AG08396 (cell line): ENCODE results near the gene TMEM98.
"Not testable (repeated sequence)": the region's sequence is repeated elsewhere in the genome, so short reads cannot be mapped to it uniquely, and the experiment has no call there.

Experiments
- DNase-seq: peaks from one replicate; pipeline ENCODE4 v3.0.0; 2012; ENCODE audit warnings: low spot score, mixed read lengths

Gene TMEM98

GRCh38 chr17:32927724-32928585 is at the start of gene TMEM98:
Gene TMEM98, plus strand, starts transcription at chr17:32928153. Its CDS starts 3,376 bp downstream, at chr17:32931529.
- peak; percentile 72 for DNase-seq

GRCh38 chr17:32878211-32878610 is 49.7 kb upstream of the TMEM98 start:
- peak; percentile 21 for DNase-seq

GRCh38 chr17:32879134-32879533 is 48.8 kb upstream of the TMEM98 start:
- DNase-seq: no peak

- DNase-seq: no peak
Measured at GRCh38 chr17:32880671-32881453, 47.1 kb upstream of the TMEM98 start.

- DNase-seq: no peak
Measured at GRCh38 chr17:32882029-32882428, 45.9 kb upstream of the TMEM98 start.

- DNase-seq: no peak
Measured at GRCh38 chr17:32882734-32883133, 45.2 kb upstream of the TMEM98 start.

GRCh38 chr17:32886951-32887350 is 41.0 kb upstream of the TMEM98 start:
- not testable (repeated sequence) for DNase-seq

- not testable (repeated sequence) for DNase-seq
Measured at GRCh38 chr17:32887410-32887809, 40.5 kb upstream of the TMEM98 start.

- DNase-seq: no peak
Measured at GRCh38 chr17:32894245-32894644, 33.7 kb upstream of the TMEM98 start.

- no peak for DNase-seq
Measured at GRCh38 chr17:32896647-32897258, 31.2 kb upstream of the TMEM98 start.

- no peak for DNase-seq
Measured at GRCh38 chr17:32899236-32900013, 28.5 kb upstream of the TMEM98 start.

- DNase-seq: no peak
Measured at GRCh38 chr17:32901743-32902142, 26.2 kb upstream of the TMEM98 start.

GRCh38 chr17:32903774-32904673 is 23.9 kb upstream of the TMEM98 start:
- DNase-seq: no peak

- DNase-seq: no peak
Measured at GRCh38 chr17:32904891-32905290, 23.1 kb upstream of the TMEM98 start.

- no peak for DNase-seq
Measured at GRCh38 chr17:32907583-32907982, 20.4 kb upstream of the TMEM98 start.

- DNase-seq: peak; percentile 79
Measured at GRCh38 chr17:32909787-32910369, 18.1 kb upstream of the TMEM98 start.

GRCh38 chr17:32910769-32911168 is 17.2 kb upstream of the TMEM98 start:
- DNase-seq: no peak

GRCh38 chr17:32912218-32912897 is 15.6 kb upstream of the TMEM98 start:
- DNase-seq: peak; percentile 89

- no peak for DNase-seq
Measured at GRCh38 chr17:32913593-32913992, 14.4 kb upstream of the TMEM98 start.

- DNase-seq: no peak
Measured at GRCh38 chr17:32914181-32914580, 13.8 kb upstream of the TMEM98 start.
